22Rv1 (cell line): ENCODE data around the gene AIFM2.

Experiments used
- ZFX ChIP-seq: fragments of 450-650 bp; IDR thresholded peaks from 2 replicates; pipeline ENCODE4 v1.6.1; 2017; ENCODE audit warnings: antibody characterized with exemption, borderline replicate concordance
- TF ChIP-seq, protein P1 (sequence below): fragments of 450-650 bp; IDR thresholded peaks from 2 replicates; pipeline ENCODE4 v1.5.1; 2017; ENCODE audit warnings: mild to moderate bottlenecking

- TF ChIP-seq, protein P1, sequence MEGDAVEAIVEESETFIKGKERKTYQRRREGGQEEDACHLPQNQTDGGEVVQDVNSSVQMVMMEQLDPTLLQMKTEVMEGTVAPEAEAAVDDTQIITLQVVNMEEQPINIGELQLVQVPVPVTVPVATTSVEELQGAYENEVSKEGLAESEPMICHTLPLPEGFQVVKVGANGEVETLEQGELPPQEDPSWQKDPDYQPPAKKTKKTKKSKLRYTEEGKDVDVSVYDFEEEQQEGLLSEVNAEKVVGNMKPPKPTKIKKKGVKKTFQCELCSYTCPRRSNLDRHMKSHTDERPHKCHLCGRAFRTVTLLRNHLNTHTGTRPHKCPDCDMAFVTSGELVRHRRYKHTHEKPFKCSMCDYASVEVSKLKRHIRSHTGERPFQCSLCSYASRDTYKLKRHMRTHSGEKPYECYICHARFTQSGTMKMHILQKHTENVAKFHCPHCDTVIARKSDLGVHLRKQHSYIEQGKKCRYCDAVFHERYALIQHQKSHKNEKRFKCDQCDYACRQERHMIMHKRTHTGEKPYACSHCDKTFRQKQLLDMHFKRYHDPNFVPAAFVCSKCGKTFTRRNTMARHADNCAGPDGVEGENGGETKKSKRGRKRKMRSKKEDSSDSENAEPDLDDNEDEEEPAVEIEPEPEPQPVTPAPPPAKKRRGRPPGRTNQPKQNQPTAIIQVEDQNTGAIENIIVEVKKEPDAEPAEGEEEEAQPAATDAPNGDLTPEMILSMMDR: no peak
- no peak for TF ChIP-seq ZFX
These were observed 44.3 kb downstream of the AIFM2 start for GRCh38 chr10:70088308-70088698.
